GM18502 (cell line): ENCODE measurements around the gene TM7SF2.

ENCODE experiments used
- ATAC-seq: cut with Tn5 transposase; IDR thresholded peaks from one replicate; pipeline ENCODE4 v1.9.1; 2021; ENCODE audit warnings: mild to moderate bottlenecking; ENCODE audit not compliant: unreplicated experiment, poor library complexity

Gene TM7SF2

DNA sequence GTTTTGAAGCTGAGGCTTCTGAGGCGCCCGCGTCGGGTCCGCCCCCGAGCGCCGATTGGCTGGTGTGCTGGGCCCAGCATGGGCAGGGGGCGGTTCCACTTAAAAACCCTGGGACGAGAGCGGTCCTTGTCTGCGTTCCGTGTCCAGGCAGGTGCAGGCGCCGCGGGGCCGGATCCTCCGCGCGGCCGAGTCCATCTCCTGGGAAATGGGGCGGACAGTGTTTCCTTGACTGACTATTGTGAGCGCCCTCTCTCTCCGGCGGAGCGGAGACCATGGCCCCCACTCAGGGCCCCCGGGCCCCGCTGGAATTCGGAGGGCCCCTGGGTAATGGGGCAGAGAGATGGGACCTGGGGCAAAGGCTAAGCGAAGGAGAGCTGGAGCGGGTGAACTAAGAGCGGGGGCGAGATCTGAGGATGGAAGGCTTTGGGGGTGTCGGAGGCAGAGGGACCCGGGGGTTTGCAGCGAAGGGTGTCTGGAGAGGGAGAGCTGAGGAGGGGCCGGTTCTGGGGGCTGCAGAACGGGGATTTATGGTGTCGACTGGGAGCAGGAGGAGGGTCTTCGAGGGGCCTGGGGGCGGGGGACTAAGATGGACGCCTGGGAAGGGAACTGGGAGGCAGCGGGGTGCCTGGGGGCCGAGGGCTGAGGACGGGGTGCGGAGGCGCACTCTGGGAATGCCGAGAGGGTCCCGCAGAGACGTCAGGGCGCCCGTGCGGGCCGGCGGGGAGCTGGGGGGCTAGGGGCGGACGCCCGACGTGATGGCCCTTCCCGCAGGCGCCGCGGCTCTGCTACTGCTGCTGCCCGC is at the start of gene TM7SF2:
Gene TM7SF2 (plus strand): TSS at position 129 of the 802 bp plus-strand sequence. CDS start 144 bp downstream, at position 273.
- peak; percentile 61 for ATAC-seq

DNA sequence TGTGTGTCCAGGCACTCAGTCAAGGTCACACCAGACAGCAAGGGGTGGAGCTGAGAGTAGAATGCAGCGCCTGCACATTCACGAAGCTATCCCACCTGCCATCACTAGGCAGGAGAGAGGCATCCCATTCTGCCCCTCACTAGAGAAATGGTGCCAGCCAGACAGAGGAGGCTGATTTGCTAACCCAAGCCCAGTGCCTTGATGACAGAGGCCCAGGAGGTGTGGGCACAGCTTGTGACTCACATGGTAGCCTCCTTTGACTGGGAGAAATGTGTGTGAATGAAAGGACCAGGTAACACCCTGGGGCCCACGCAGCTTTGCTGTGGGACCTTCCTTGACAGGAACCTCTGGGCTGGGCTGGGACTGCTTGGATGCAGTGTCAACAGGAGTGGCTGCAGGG is 48.1 kb upstream of the TM7SF2 start:
- no peak for ATAC-seq

DNA sequence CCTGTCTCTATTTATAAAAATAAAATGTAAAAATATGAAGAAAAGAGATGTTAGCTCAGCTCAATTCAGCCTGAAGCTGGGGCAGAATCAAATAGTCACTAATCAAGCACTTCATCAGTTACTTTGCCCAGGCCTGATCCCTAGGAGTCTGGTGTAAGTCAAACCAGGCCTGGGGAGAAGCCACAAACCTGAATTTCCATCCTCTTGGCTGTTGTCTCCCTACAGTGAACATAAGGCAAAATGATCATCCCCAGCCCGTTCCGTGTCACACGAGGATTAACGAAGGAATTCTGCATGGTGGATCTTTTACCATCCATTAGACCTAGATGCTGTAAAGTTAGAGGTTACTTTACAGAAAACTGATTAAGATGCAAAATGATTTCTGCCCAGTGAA is 46.8 kb upstream of the TM7SF2 start:
- ATAC-seq: no peak

DNA sequence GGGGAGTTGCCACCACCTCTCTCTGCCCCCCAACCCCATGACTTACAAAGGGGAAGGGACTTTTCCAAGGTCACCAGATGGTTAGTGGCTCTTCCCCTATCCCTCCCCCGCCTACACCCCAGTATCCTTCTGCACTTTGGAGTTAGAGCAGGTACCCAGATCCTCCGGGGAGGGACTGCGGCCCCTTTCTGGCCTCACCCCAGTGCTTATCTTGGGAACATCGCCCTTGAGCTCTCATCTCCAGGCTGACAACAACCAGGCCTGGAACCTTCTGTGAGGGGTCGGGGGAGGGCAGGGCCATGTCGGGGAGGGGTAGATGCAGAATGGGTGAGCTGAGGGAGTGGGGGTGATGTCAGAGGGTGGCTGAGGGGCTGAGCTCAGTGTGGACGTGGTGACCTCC is 45.8 kb upstream of the TM7SF2 start:
- ATAC-seq: no peak

DNA sequence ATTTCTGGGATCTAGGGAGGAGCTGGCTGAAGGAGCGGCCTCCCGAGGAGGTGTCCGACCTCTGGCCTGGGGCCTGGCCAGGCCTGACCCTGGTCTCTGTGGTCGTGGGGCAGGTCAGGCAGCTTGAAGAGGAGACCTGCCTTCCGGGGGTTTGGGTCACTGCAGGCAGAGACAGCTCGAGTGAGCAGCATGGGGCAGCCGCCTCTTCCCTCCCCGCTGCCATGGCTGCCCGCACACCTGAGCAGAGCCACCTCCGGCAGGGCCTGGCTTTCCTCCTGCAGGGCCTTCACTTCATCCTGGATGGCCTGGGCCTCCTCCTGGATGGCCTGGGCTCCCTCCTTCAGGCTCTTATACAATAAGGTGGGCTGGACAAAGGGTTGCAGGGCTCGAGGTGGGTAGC is 45.4 kb upstream of the TM7SF2 start:
- ATAC-seq: no peak

DNA sequence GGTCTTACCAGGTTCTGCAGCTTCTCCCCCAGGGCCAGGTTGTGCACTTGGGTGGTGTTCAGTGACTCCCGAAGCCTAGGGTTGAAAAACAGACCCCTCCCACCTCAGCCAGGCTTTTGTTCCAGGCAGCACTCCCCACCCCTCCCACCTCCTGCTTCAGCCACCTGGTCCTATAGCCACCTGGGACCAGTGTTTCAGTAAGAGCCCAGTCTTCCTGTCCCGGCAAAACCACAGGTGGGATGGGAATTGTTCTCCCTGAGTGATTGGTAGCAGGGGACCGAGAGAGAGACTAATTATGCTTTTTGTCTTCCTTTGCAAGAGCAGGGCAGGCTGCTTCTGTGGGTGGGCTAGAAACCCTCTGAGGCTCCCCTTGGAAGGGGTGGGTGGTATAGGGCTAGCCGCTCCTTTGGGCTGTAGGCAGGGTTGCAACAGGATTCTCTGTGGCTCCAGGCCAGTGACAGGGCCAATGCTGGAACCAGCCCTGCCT is 44.8 kb upstream of the TM7SF2 start:
- no peak for ATAC-seq

DNA sequence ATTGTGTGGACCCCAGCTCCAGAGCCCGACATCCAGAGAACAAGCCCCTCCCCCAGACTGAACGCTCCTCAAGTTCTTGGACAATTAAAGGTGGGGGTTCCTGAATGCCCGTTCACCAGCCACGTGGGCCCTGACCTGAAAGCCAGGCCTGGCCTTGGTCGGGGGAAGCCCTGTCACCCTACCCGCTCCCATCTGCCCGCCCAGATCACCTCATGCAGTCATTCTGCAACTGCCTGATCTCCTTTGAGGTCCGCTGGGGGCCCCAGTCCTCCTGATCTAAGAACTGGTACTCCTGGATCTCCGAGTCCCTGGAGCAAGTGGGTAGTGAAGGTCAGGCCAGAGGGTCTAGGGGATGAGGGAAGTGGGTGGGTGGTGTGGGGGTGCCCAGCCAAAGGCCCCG is 44.2 kb upstream of the TM7SF2 start:
- no peak for ATAC-seq

DNA sequence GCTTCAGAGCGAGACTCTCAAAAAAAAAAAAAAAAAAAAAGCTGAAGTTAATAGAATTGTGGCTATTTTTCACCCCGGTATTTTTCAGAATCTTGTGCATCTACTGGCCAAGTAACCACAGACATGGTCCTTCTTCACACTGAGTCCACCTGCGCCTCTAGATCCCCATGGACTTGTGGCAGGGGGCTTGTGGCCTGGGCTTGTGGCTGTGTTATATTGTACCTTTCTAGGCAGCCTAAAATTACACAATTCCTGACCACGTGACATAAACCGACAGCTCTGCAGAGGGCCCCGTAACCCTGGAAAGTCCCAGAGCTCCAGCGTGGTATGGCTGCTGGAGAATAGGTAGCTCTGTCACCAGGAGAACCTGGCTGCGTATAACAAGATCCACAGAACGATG is 42.5 kb upstream of the TM7SF2 start:
- no peak for ATAC-seq

DNA sequence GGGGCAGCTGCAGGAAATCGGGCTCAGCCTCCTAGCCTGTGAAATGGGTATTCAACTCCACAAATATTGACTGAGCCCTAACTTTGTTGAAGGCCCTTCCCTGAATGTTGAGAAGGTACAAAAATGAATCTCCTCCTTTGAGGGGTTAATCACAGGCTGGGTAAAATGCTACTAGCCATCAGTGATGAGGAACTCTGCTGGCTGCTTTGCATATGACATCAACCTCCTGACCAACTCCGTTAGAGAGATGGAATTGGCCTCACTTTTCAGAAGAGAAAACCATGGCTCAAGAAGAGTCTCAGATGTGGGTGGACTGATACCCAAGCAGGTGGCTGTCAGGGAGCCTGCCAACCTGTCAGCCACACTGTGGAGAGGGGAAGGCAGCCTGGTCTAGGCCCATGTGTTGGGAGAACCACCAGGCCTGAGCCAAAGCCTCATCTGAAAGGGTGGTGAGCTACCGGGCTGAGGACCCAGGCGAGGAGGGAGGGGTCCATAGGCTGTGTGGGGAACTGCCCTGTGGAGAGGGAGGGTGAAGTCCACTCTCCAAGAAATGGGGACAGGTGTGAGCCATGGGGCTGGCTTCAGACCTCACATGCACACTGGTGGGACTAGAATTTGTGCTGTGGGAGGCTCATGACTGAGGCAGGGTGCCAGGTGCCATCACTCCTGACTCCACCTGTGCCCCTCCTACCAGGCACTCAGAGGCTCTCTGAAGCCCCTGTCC is 39.6 kb upstream of the TM7SF2 start:
- ATAC-seq: no peak

DNA sequence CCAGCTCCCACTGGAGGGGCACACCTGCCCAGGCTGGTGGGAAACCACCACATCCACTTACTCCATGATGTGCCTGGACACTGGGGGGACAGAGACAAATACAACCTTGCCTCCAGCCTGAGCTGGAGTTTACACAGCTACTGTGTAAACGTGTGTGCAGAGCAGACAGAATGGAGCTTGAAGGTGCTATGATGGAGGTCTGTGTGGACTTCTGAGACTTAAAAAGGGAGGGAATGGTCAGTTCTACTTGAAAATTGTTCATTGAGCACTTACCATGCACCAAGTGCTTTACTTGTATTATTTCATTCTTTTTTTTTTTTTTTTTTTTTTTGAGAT is 39.1 kb upstream of the TM7SF2 start:
- no peak for ATAC-seq

DNA sequence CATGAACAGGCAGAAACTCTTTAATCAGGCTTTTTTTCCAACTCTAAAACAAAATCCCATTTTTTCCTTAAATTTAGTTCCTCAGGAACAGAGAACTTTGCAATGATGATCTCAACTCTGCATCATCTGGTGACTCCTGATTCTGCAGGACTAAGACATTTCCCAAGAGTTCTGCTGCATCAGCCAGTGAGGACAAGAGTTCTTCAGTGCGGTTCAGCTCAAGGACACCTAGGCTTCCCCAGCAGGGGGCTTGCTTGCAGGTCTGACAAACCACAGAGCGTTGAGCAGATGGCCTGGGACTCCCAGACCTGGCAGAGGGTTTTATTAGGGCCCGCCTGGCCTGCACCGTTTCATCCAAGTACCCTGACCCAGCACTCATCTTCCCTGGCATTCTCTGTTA is 34.2 kb upstream of the TM7SF2 start:
- ATAC-seq: no peak

DNA sequence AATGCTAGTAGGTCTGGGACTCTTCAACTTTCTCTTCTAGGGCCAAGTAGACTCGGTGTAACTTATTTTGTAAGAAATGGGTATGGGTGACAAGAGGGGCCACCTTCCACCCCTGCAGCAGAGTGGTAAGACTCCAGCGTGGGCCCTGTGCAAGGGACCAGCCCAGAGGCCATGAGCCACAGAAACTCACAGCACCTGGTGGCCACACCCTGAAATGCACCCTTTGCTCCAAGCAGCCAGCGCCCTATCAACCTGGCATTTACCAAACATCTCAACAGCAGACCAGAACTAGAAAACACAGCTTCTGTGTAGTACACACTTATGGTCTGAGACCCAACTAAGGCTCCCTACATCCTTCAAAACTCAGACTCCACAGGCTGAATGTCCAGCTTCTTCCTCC is 33.5 kb upstream of the TM7SF2 start:
- ATAC-seq: no peak

DNA sequence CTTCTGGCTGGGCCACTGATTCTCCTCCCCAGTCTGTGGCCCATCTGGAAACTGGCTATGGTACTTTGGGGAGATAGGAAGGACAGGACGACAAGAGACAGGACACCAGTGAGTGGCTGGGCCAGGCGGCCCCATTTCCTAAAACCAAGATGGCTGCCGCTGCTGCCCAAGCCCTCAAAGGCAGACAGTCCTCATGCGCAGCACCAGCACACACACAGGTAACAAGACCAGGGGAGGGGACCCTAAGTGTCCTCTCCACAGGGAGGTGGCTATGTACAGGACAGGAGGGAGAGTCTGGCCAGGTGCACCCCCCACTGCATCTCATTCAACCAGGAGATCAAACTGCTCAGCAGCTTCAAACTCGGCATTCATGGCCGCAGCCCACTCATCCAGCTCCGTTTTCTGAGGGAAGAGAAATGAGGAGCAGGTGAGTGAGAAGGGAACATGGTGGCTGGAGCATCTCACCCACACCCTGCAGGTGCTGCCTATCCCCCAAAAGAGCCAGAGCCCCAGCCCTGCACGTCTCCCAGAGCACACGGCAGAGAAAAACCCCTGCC is 32.8 kb upstream of the TM7SF2 start:
- no peak for ATAC-seq

DNA sequence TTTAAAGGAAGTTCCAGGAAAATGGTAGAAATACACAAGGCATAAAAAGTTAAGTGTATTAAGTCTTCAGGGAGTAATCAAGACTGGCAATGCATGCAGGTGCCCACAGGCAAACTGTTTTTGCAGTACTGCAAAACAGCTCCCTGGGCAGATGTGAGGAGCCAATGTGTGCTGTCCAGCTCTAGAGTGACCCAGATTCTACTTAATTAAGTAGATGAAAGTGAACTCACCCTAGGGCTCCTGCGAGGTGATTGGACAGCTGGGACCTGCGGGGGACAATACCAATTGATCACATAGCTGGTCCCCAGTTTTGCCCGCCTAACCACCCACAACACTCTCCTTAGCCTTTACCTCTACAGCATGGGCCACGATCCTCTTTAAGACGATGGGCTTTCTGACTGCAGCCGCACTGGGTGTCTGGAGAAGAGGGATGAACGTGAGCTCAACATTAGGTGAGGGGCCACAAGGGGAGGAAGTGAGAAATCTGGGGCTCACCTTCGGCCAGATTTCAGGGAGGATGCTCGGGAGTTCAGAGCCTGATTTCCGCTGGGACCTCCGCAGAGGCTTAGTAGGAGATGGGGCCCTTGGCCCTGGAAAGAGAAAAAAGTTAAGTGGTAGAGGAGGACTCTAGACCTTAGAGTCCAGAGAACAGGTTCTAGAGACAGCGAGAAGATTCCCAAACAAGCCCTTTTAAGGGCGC is 28.4 kb upstream of the TM7SF2 start:
- peak; percentile 3 for ATAC-seq

DNA sequence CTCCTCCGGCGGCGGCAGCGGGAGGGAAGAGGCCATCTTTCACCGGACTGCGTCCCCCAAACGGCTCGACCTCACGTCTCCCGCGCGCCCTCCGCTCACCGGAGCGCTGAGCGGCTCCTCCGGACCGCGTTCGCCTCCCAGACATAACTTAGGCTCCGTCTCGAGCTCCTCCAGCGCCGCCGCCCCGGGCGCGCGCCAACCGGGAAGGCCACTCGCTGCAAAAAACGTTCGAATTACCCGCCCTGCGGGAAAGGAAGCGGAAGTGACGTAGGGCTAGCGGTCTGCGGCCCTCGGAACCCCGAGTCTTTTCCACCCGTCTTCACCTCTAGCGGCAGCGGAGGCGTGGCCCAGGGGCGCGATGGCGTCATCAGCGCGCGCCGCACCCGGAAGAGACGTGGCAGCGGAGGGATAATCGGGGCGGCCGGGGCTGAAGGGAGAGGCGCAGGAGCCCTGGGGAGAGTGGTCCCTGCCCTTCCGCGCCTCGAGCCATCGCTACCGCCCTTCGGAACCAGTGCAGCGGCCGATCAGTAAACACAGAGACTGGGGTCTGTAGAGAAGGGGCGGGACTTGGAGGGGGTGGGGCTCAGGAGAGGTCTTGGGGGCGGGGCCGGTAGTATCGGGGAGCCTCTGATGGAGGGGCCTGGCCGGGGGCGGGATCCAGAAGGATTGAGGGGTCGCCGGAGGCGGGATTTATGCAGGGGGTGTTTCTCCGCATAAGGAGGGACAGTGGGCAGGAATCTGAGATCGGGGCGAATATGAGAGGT is 27.7 kb upstream of the TM7SF2 start, which contains the start of the genes CDCA5 and ZFPL1:
Gene CDCA5 (minus strand): TSS at position 207 of the 764 bp plus-strand sequence. CDS start 62 bp downstream, at position 145.
Gene ZFPL1 (plus strand): TSS at position 389 of the 764 bp plus-strand sequence. CDS start 477 bp downstream, outside the sequence.
- ATAC-seq: peak; percentile 80

DNA sequence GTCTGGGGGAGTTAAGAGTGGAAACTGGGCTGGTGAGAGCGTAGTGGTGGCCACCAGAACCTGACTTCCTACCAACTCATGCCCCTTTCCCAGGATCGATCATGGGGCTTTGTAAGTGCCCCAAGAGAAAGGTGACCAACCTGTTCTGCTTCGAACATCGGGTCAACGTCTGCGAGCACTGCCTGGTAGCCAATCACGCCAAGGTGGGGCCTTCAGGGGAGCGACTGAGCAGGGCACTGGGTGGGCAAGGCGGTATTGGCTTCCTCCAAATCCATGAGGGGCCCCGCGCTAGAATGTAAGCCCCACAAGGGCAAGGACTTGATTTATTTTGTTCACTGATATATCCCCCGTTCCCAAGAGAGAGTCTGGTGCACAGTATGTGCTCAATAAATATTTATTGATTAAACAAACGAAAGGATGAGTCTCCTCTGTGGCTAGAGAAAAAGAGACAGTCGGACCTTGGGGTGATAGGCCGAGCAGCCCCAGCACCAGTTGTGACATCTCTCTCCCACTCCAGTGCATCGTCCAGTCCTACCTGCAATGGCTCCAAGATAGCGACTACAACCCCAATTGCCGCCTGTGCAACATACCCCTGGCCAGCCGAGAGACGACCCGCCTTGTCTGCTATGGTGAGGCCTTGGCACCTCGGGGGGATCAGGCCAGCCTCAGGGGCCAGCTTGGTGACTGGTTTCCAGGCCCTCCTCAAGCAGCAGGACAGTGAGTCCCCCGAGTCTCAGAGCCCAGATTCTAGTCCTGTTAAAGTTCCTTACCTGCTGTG is 26.9 kb upstream of the TM7SF2 start:
- ATAC-seq: peak; percentile 20

DNA sequence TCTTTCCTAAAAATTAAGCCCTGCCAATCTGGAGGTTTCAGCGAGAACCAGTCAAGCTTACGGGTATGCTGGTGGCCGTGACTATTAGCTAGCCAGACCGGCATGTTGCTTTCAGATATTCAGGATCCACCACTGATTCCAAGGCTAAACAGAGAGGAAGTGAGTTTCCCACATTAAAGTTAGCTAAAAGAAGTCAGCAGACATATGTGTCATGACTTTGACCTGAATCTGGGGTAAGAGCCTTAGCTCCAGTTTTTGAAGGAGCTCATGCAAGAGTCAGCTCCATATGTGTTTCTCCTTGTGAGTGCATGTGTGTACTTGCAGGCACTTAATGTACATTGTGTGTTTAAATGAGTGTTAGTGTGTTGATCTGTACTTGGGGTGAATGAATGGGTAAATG is 26.2 kb upstream of the TM7SF2 start:
- no peak for ATAC-seq

DNA sequence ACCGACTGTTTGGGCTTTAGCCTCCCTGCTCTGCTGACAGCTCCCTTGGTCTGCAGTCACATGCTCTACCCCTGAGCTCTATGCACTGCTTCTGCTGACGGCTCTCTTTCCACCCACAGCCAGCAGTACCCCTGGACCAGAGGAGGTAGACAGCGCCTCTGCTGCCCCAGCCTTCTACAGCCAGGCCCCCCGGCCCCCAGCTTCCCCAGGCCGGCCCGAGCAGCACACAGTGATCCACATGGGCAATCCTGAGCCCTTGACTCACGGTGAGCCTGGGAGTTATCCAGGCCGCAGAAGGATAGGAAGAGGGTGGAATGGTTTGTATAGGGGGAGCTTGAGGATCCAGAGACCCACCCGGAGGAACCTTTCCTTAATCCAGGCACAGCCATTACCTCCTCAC is 24.9 kb upstream of the TM7SF2 start:
- no peak for ATAC-seq

DNA sequence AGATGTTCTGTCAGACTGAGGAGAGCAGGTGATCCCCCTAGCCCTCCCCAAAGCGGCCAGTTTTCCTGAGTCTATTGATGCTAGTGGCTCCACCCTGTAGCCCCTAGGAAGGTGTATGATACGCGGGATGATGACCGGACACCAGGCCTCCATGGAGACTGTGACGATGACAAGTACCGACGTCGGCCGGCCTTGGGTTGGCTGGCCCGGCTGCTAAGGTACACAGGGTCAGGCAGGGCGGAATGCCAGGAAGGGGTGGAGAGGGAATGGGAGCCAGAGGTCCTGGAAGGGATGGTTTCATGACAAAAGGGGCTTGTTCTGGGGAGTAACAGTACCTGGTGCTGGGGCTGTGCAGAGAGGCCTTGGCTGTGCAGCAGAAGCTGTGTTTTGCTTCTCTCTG is 24.5 kb upstream of the TM7SF2 start:
- ATAC-seq: no peak
